Pancreas (tissue), 10 donors: ENCODE data around the gene TCF7L1. TPM values are rescaled to one million over a fixed set of nuclear protein-coding genes. Genes with fewer than 3 reads are reported as not detected.
"Not testable (repeated sequence)": the region's sequence is repeated elsewhere in the genome, so short reads cannot be mapped to it uniquely, and the experiment has no call there.

Source experiments
- ATAC-seq, 4 donors: fragments of 200-7000 bp; cut with Tn5 transposase; one replicate each; pipeline versions ENCODE4 v1.8.0 to v1.9.1; 2020; ENCODE audit warnings: mild to moderate bottlenecking in 4 of 4, moderate library complexity in 4 of 4
- DNase-seq, 6 donors: peaks; one replicate each; pipeline ENCODE4 v3.0.0-alpha.2; 2020
- FAIRE-seq: peaks from 2 replicates; lab custom pipeline; 2012; peaks lifted over from hg19 to GRCh38; lab: Jason Lieb, UNC
- H3K27ac ChIP-seq, 4 donors: fragments of 200-600 bp; sonication (generic); 1 replicate in 3 of 4; 2 replicates in 1 of 4; pipeline versions ENCODE4 v1.5.0 to v1.8.0; 2020
- H3K27me3 ChIP-seq, 4 donors: fragments of 200-600 bp; one replicate each; pipeline ENCODE4 v1.8.0; 2021
- H3K36me3 ChIP-seq, 3 donors: fragments of 200-600 bp; sonication (generic) in 1 of 3; one replicate each; pipeline versions ENCODE4 v1.5.0 to v1.8.0; 2020 to 2021
- H3K4me1 ChIP-seq, 3 donors: fragments of 200-600 bp; one replicate each; pipeline ENCODE4 v1.8.0; 2021
- H3K4me3 ChIP-seq, 4 donors: fragments of 200-600 bp; sonication (generic) in 2 of 4; one replicate each; pipeline versions ENCODE4 v1.5.0 to v1.8.0; 2020 to 2021
- H3K9me3 ChIP-seq, 4 donors: fragments of 200-600 bp; one replicate each; pipeline ENCODE4 v1.8.0; 2021
- WGBS, 2 donors: extraction: QIAGEN DNeasy Blood & Tissue Kit; methylation state at CpG; one replicate each; pipeline ENCODE4 v1.1.7; 2013; 5-methylcytosine and 5-hydroxymethylcytosine counted together
- intact Hi-C, 3 donors: fragments of 100-400 bp; cut with DNase I; formaldehyde crosslinking; loops; one replicate each; pipeline versions ENCODE4 v1.11.1 to v1.14.2; 2022
- polyA plus RNA-seq, 2 donors: library from polyadenylated mRNA; stranded (reverse); fragments of 200-250 nt; gene quantifications; one replicate each; pipeline ENCODE4 v1.2.3, GENCODE V29; 2013
- total RNA-seq, 6 donors: library from RNA; stranded (reverse); fragmentation: NEBNext Ultra II Directional in 4 of 6; extraction: Animal tissue kit (Norgen Biotek cat#: 25700) in 4 of 6; gene quantifications; one replicate each; pipeline versions ENCODE4 v1.2.1 to v1.2.4, GENCODE V29; 2021 to 2023
- TF ChIP-seq, protein P1 (sequence below), 4 donors: fragments of 200-600 bp; sonication (generic) in 3 of 4; IDR thresholded peaks; one replicate each; pipeline versions ENCODE4 v1.5.0 to v1.8.0; 2021; ENCODE audit warnings: antibody characterized with exemption in 4 of 4
- donor health status: healthy with polysubstance abuse.
- donor health status: DM: no; HTN: no; CAD: no; lungs with moderate emphysema.
- donor health status: DM: no; HTN: no; CAD: no.
- donor health status: control.
- donor health status: control.
- donor health status: Bipolar disorder and iron deficiency.
- donor health status: DM: yes; HTN: yes; CAD: no.
- donor health status: DM: no; HTN: no; CAD: no.
- donor health status: DM: no; HTN: no; CAD: no.
- donor health status: DM: yes; HTN: yes; CAD: no.

Gene TCF7L1
- total and polyA plus RNA-seq, 8 donors = 1.1 to 4.0 (median 1.8) TPM

DNA sequence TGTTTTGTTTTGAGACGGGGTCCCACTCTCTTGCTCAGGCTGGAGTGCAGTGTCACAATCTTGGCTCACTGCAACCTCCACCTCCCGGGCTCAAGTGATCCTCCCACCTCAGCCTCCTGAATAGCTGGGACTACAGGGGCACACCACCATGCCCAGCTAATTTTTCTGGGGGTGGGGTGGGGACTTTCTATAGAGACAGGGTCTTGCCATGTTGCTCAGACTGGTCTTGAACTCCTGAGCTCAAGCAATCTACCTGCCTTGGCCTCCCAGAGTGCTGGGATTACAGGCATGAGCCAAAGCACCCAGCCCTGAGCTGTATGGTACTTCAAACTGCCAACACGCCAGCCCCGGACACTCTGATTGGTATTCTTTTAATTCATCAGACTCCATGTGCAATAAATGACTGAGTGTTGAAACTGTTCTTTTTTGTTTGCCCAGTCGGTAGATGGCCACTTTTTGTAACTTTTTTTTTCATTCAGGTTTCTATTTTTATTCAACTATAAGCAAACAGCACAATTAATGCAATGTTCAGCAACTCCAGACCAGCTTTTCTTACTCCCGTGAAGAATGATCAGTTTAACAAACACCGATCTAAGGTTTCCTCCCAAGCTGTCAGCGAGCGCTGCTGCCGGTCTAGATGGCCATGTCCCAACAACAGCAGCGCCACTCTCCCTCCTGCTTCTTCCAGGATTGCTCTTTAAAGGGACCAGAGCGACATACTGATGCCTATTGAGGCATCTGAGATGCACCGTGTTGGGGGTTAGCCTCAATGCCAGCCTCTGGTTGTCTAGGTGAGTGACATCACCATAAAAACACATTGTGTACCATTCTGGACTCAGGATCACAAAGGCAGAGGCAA lies 207.1 kb downstream of the TCF7L1 start:
- Histone ChIP-seq H3K9me3 (no peaks in the 10 kb centered on the region), H3K27ac (no peak overlapping the region), H3K27me3 (no peaks in the 10 kb centered on the region), H3K4me1 (no peaks in the 10 kb centered on the region), H3K36me3 (peaks cover 0 to 3% (median under 1%) of the 10 kb centered on the region in 3 donors), H3K4me3 (no peak overlapping the region)
- FAIRE-seq = no peak
- DNase-seq = no peak
- ATAC-seq = peak; percentile 36 to 72 (median 56)
- 20 to 23% methylated on average over 13 of the region's 13 CpGs for WGBS, 2 donors
- TF ChIP-seq, protein P1, sequence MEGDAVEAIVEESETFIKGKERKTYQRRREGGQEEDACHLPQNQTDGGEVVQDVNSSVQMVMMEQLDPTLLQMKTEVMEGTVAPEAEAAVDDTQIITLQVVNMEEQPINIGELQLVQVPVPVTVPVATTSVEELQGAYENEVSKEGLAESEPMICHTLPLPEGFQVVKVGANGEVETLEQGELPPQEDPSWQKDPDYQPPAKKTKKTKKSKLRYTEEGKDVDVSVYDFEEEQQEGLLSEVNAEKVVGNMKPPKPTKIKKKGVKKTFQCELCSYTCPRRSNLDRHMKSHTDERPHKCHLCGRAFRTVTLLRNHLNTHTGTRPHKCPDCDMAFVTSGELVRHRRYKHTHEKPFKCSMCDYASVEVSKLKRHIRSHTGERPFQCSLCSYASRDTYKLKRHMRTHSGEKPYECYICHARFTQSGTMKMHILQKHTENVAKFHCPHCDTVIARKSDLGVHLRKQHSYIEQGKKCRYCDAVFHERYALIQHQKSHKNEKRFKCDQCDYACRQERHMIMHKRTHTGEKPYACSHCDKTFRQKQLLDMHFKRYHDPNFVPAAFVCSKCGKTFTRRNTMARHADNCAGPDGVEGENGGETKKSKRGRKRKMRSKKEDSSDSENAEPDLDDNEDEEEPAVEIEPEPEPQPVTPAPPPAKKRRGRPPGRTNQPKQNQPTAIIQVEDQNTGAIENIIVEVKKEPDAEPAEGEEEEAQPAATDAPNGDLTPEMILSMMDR (IDR thresholded peaks at IDR 0.05) = no peak
- intact Hi-C loops = no loop called here

DNA sequence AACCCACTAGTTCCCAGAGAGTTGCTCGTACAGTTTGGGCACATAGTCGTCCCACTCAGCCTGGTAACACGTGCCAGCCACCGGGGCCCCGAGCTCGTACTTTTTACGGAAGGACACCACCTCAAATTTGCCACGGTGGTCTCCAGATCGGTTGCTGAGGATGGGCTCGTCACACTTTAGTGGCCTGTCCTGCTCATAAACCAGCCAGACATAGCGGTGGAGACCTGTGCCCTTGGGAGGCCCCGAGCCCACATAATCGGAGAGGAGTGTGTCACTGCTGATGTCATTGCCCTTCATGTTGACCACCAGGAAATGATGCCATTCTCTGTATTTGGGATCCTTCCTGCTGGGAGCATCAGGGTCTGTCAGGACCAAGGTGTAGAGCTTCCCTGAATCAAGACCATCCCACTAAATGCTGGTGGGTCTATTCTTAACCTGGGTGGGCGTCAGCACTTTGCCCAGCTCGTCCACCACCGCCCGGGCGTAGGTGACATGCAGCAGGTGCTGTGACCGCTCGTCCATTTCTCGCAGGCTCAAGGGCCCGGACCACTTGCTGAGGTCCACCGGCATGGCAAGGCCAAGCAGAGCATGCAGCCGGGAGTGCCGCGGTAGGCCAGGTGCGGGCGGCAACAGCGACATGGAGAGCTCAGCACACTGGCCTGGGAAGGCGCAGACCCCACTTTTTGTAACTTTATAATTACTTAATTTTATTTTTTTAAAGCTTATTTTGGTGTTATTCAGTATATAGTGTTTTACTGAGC lies 208.3 kb downstream of the TCF7L1 start:
- no peak for FAIRE-seq
- TF ChIP-seq, protein P1 (IDR thresholded peaks at IDR 0.05) = no peak

DNA sequence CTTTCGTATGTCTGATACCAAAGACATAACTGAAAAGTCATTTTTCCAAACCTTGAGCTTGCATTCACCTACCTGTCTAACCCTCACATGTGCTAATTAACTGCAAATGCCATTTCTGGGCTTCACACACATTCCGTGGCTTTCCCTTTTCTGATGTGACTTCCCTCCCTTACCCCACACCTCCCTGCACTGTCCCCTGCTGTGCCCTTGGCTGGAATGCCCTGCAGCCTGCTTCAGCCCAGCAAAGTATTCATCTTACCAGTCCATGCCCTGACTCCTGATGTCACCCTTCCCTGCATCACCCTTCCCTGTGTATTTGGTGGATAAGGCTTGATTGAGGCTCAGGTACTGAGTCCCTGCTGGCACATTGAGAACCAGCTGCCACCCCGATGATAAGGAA lies 209.0 kb downstream of the TCF7L1 start:
- ATAC-seq = no peak
- intact Hi-C loops = loop anchor here in 1 of 3 donors (2.0 kb wide), 1 partner anchor 27 kb away; no protein-coding TSS in a partner anchor
- no peak for DNase-seq

More for the DNA sequence above, 208.3 kb downstream of the TCF7L1 start:
- Histone ChIP-seq H3K27me3 (no peaks in the 10 kb centered on the region), H3K9me3 (no peaks in the 10 kb centered on the region), H3K36me3 (peaks cover 0 to 12% (median 3%) of the 10 kb centered on the region in 3 donors), H3K27ac (no peak overlapping the region), H3K4me3 (no peak overlapping the region), H3K4me1 (no peaks in the 10 kb centered on the region)
- ATAC-seq (no peak), DNase-seq (no peak)
- WGBS, 2 donors = 88 to 92% methylated on average over 30 of the region's 30 CpGs
- intact Hi-C loops = loop anchor here in 1 of 3 donors (2.0 kb wide), 1 partner anchor 27 kb away; no protein-coding TSS in a partner anchor

DNA sequence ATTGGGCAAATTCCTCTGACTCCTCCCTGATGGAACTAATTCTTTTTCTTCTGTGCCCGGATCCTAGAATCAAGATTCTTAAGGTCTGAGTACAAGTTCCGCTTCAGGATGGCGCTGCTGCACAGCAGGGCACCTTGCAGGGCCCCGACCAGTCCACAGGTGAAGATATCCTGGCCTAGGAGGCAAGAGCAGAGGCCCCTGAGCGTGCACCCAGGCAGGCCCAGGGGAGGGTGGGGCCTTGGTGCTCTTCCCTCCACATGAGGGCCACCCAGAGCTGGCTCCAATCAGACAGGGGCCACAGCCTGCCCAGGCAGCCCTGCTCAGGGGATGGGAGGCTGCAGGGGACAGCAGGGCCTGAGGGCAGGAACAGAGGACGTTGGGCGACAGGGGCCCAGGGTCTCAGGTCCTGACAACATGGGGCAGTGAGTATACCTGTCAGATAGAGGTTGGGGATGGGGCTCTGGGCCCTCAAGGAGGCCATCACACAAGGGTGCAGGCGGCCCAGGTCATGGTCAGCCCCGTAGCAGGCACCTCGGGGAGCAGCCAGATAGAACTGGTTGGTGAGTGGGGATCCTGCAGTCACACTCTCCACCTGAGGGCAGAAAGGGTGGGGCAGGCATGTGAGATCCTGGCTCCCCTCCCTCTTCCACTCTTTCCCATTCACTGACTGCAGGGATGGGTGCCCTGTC lies 210.2 kb downstream of the TCF7L1 start:
- intact Hi-C loops = loop anchor here in 1 of 3 donors (2.0 kb wide), 1 partner anchor 29 kb away; no protein-coding TSS in a partner anchor
- FAIRE-seq, H3K27ac ChIP-seq, H3K4me1 ChIP-seq, H3K27me3 ChIP-seq, DNase-seq, H3K9me3 ChIP-seq, H3K4me3 ChIP-seq: not testable (repeated sequence)
- H3K36me3 ChIP-seq = peaks cover 0 to 18% (median 3%) of the 10 kb centered on the region in 3 donors
- peak in 1 of 4 donors; percentile 4 for ATAC-seq
- 92 to 96% methylated on average over 10 of the region's 10 CpGs for WGBS, 2 donors

More for the DNA sequence above, 209.0 kb downstream of the TCF7L1 start:
- Histone ChIP-seq H3K4me3 (no peak overlapping the region), H3K9me3 (no peaks in the 10 kb centered on the region), H3K36me3 (peaks cover 0 to 18% (median 3%) of the 10 kb centered on the region in 3 donors), H3K4me1 (no peaks in the 10 kb centered on the region), H3K27ac (no peak overlapping the region), H3K27me3 (no peaks in the 10 kb centered on the region)
- TF ChIP-seq, protein P1 (IDR thresholded peaks at IDR 0.05) = no peak
- WGBS, 2 donors = 79% methylated on average over 3 of the region's 3 CpGs
- FAIRE-seq = no peak
